Peyer's patch (tissue), 4 donors: Measurements from ENCODE around the gene ADRA2A. TPM values are rescaled to one million over a fixed set of nuclear protein-coding genes. Genes with fewer than 3 reads are reported as not detected.

Experiments used
- DNase-seq, 3 donors: peaks; one replicate each; pipeline ENCODE4 v3.0.0-alpha.2; 2017 to 2019
- H3K27ac ChIP-seq, 4 donors: fragments of 200-600 bp; sonication (generic); one replicate each; pipeline ENCODE4 v1.5.1; 2016 to 2019
- H3K27me3 ChIP-seq, 2 donors: fragments of 200-600 bp; sonication (generic); one replicate each; pipeline ENCODE4 v1.5.1; 2019
- H3K36me3 ChIP-seq, 3 donors: fragments of 200-600 bp; sonication (generic); one replicate each; pipeline ENCODE4 v1.5.1; 2016 to 2019
- H3K4me1 ChIP-seq, 4 donors: fragments of 200-600 bp; sonication (generic); one replicate each; pipeline ENCODE4 v1.5.1; 2016 to 2019
- H3K4me3 ChIP-seq, 4 donors: fragments of 200-600 bp; sonication (generic); 1 replicate in 3 of 4; 2 replicates in 1 of 4; pipeline ENCODE4 v1.5.1; 2016 to 2019; ENCODE audit warnings: mild to moderate bottlenecking in 1 of 4
- H3K9me3 ChIP-seq, 4 donors: fragments of 200-600 bp; sonication (generic); one replicate each; pipeline ENCODE4 v1.5.1; 2016 to 2019; ENCODE audit warnings: mild to moderate bottlenecking in 1 of 4
- POLR2A ChIP-seq, 2 donors: fragments of 450-650 bp; IDR thresholded peaks; one replicate each; pipeline ENCODE4 v1.5.1; 2017; ENCODE audit warnings: antibody characterized with exemption in 2 of 2, mild to moderate bottlenecking in 2 of 2, moderate library complexity in 2 of 2
- total RNA-seq, 4 donors: library from RNA; depleted of rRNA; stranded (reverse); fragments of >200 nt; gene quantifications; one replicate each; pipeline ENCODE4 v1.1.0, GENCODE V29; 2016
- TF ChIP-seq, protein P1 (sequence below), 6 experiments: fragments of 450-650 bp in 4 of 6; fragments of 200-600 bp in 2 of 6; sonication (generic) in 1 of 6; IDR thresholded peaks; one replicate each; pipeline ENCODE4 v1.5.1; 2017 to 2019; ENCODE audit warnings: antibody characterized with exemption in 6 of 6, mild to moderate bottlenecking in 3 of 6, moderate library complexity in 1 of 6

ADRA2A gene
- total RNA-seq, 4 donors from 2014 or later, result 4.6 to 11.6 (median 5.6) TPM; not detected in 1

DNA sequence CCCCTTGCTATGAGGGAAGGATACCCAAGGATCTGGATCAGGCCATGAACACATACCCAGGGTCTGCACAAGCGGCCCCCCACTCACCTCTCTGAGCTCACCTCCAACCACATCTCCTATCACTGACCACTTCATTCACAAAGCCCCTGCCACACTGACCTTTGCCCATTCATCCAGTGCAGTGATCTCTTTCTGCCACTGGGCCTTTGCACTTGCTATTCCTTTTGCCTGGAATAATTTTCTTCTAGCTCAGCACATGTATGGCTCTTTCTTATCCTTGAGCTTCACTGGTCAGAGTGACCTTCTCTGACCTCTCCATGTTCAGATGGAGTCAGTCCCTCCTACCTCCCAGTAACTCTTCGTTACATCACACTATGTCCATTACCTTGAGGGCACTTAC is 48.3 kb downstream of the ADRA2A start:
- no peak for DNase-seq
- no peak overlapping the region for H3K4me3 ChIP-seq
- H3K4me1 ChIP-seq, result no peaks in the 10 kb centered on the region
- TF ChIP-seq, protein P1, sequence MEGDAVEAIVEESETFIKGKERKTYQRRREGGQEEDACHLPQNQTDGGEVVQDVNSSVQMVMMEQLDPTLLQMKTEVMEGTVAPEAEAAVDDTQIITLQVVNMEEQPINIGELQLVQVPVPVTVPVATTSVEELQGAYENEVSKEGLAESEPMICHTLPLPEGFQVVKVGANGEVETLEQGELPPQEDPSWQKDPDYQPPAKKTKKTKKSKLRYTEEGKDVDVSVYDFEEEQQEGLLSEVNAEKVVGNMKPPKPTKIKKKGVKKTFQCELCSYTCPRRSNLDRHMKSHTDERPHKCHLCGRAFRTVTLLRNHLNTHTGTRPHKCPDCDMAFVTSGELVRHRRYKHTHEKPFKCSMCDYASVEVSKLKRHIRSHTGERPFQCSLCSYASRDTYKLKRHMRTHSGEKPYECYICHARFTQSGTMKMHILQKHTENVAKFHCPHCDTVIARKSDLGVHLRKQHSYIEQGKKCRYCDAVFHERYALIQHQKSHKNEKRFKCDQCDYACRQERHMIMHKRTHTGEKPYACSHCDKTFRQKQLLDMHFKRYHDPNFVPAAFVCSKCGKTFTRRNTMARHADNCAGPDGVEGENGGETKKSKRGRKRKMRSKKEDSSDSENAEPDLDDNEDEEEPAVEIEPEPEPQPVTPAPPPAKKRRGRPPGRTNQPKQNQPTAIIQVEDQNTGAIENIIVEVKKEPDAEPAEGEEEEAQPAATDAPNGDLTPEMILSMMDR (IDR thresholded peaks at IDR 0.05), result no peak
- no peak for TF ChIP-seq POLR2A (IDR thresholded peaks at IDR 0.05)
- no peaks in the 10 kb centered on the region for H3K9me3 ChIP-seq
- no peaks in the 10 kb centered on the region for H3K36me3 ChIP-seq
- H3K27ac ChIP-seq, result no peak overlapping the region
- no peaks in the 10 kb centered on the region for H3K27me3 ChIP-seq

DNA sequence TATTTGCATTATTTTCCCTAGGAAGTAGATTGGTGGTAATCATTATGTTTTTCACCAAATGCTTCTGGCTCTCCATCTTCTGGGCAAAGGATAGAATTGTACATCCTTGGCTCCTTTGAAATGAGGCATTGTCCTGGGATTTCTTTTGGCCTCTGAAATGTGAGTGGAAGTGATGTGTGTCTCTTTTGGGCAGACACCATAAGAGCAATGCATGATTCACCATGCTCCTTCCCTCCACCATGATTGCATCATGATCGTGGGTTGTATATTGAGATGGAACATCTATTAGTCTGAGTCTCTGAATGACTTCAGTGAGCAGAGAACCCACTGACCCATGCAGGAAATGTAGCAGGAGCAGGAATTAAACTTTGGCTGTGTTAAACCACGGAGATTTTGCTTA is 49.2 kb downstream of the ADRA2A start:
- H3K36me3 ChIP-seq, result no peaks in the 10 kb centered on the region
- H3K27ac ChIP-seq, result no peak overlapping the region
- no peaks in the 10 kb centered on the region for H3K9me3 ChIP-seq
- no peak overlapping the region for H3K4me3 ChIP-seq
- no peaks in the 10 kb centered on the region for H3K4me1 ChIP-seq
- DNase-seq, result no peak
- TF ChIP-seq, protein P1 (IDR thresholded peaks at IDR 0.05), result no peak
- no peak for TF ChIP-seq POLR2A (IDR thresholded peaks at IDR 0.05)
- no peaks in the 10 kb centered on the region for H3K27me3 ChIP-seq

DNA sequence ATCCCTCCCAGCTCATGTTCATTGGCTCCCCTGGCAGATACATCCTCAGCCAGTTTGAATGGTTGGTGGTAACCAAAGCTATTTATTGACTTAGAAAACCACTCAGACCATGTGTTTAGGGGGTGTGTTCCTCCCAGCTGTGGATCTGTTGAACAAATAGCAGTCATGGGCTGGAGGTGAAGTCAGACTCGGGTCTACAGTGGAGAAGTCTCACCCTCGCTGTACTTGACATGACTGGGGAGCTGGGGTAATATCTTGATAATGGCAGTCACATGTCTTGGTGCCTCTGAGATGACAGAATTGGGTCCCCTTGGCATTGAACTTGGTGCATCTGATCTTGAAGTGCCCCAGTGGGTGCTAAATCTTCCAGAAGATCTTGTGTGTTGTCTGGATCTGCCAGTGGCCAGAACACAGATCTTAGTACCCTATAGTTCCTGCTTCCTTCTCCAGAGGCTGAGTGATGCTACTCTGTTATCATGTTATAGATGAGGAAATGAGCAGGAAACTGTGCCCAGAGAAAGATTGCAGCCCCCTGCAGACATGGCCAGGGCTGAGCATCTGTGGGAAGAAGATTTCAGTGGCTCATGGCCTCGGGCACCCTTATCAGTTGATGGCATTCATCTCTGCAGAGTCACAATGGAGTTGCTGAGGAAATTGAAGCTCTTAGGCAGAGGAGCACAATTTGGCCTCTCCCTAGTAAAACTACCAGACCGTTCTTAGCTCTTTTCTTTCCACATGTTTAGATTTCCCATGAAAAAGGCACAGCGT is 50.4 kb downstream of the ADRA2A start:
- no peaks in the 10 kb centered on the region for H3K27me3 ChIP-seq
- no peaks in the 10 kb centered on the region for H3K36me3 ChIP-seq
- H3K9me3 ChIP-seq, result no peaks in the 10 kb centered on the region
- TF ChIP-seq, protein P1 (IDR thresholded peaks at IDR 0.05), result no peak
- TF ChIP-seq POLR2A (IDR thresholded peaks at IDR 0.05), result no peak
- no peaks in the 10 kb centered on the region for H3K4me1 ChIP-seq
- H3K4me3 ChIP-seq, result no peak overlapping the region
- no peak for DNase-seq
- H3K27ac ChIP-seq, result no peak overlapping the region

DNA sequence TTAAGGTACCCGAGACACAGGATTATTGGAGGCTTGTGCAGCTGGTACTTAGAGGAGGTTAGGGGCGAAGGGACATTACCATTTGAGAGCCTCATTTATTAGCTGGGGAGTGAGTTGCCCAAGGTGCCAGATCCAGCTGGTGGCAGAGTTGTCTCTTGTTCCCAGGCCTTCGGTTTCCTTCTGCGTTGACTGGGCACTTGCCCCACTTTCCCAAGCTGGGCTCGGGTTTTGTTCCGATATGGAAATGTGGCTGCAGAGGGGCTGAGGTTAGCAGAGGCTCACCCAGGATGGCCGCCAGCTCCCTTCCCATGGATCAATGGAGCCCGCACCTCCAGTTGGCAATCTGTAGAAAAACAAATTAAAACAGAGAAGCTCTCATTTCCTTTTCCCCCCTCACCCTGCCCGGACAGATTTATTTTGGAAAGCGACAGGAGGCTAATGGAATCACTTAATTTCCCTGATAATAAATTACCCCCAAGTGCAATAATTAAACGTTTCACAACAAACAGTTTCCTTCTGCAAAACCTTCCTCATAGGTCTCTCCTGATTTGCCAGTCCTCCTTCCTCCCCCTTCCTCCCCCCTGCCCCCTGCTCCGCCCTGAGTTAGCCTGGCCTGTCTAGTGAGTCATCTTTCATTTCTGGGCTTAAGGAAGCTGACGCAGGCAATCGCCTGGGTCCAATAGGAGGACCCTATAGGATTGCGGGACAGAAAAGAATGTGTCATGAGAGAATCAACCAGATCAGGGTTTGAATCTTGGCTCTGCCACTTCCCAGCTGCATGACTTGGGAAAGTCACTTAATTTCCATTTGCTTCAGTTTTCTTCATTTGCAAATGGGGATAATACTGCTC is 51.7 kb downstream of the ADRA2A start:
- H3K4me3 ChIP-seq, result no peak overlapping the region
- TF ChIP-seq, protein P1 (IDR thresholded peaks at IDR 0.05), result no peak
- TF ChIP-seq POLR2A (IDR thresholded peaks at IDR 0.05), result no peak
- no peaks in the 10 kb centered on the region for H3K27me3 ChIP-seq
- no peaks in the 10 kb centered on the region for H3K9me3 ChIP-seq
- H3K4me1 ChIP-seq, result no peaks in the 10 kb centered on the region
- H3K27ac ChIP-seq, result no peak overlapping the region
- DNase-seq, result no peak
- H3K36me3 ChIP-seq, result no peaks in the 10 kb centered on the region

DNA sequence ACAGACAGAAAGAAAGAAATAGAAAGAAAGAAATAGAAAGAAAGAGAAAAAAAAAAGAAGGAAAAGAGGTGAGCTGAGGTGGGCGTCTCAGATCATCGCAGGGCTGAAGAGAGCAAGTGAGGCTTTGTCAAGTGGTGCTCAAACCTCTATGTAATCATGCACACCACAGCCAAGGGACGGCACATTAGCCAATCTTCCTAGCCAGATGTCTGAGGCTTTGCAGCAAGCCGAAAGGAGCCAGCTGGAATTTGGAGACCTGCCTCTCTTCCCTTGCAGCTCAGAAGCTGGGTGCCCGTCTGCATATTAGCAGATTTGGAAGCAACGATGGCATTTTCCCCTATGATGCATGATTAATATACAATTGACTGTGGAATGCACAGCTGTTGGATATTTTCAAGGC is 52.5 kb downstream of the ADRA2A start:
- H3K27ac ChIP-seq, result no peak overlapping the region
- no peaks in the 10 kb centered on the region for H3K4me1 ChIP-seq
- H3K4me3 ChIP-seq, result no peak overlapping the region
- H3K9me3 ChIP-seq, result no peaks in the 10 kb centered on the region
- TF ChIP-seq, protein P1 (IDR thresholded peaks at IDR 0.05), result no peak
- no peak for TF ChIP-seq POLR2A (IDR thresholded peaks at IDR 0.05)
- H3K27me3 ChIP-seq, result no peaks in the 10 kb centered on the region
- H3K36me3 ChIP-seq, result no peaks in the 10 kb centered on the region
- DNase-seq, result no peak
